Measurements from ENCODE around the gene KRTAP1-5.
"Not testable (repeated sequence)": the region's sequence is repeated elsewhere in the genome, so short reads cannot be mapped to it uniquely, and the experiment has no call there.

Gene KRTAP1-5

DNA sequence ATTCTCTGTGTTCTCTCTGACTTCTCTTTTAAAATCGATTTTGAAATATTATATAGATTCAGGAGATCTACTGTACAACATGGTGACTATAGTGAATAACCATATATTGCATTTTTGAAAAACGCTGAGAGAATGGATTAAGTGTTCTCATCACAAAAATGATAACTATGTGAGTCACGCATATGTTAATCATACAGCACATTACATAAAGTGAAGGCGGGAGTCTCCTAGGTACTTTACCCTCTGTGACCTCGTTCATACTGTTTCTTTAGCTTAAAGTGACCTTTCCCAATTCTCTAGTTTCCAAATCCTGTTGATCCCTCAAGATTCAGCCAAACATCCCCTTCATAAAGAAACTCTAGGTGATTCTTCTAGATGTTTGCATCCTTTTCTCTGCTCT is 24.2 kb downstream of the KRTAP1-5 start:
- H3K4me1 ChIP-seq (ENCODE audit: control insufficient read depth in 1 of 2, insufficient read depth in 2 of 2, low read length in 2 of 2): no peaks in the 10 kb centered on the region
- H3K36me3 ChIP-seq (ENCODE audit: control insufficient read depth in 1 of 2, insufficient read depth in 2 of 2, low read length in 2 of 2): no peaks in the 10 kb centered on the region
- H3K4me3 ChIP-seq (ENCODE audit: low read depth in 1 of 2, low read length in 2 of 2): no peak overlapping the region
- H3K27me3 ChIP-seq (ENCODE audit: low read depth, low read length): no peaks in the 10 kb centered on the region
- H3K9me3 ChIP-seq (ENCODE audit: control insufficient read depth in 1 of 2, low read length in 2 of 2): no peaks in the 10 kb centered on the region
- no peak overlapping the region for H3K27ac ChIP-seq (ENCODE audit: low read length)

DNA sequence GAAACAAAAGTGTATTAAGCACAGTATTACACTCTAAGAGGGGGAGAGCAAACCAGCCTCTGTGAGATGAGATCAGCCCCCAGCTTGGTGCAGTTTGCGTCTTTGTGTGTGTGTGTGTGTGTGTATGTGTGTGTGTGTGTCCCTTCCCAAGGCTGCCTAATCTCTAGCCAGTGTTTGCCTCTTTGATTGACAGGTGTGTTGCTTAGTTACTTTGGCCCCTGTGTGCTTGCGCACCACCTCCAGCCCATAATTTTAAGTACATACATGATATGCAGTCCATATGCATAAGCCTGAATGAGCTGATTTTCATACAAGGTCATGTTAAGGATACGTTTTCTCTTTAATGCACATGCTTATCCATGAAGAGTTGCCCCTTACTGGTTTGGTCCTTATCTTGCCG is 25.2 kb downstream of the KRTAP1-5 start:
- Histone ChIP-seq H3K4me1 (ENCODE audit: control insufficient read depth in 1 of 2, insufficient read depth in 2 of 2, low read length in 2 of 2) (no peaks in the 10 kb centered on the region), H3K27me3 (ENCODE audit: low read depth, low read length) (no peaks in the 10 kb centered on the region), H3K4me3 (ENCODE audit: low read depth in 1 of 2, low read length in 2 of 2) (no peak overlapping the region), H3K27ac (ENCODE audit: low read length) (no peak overlapping the region), H3K36me3 (ENCODE audit: control insufficient read depth in 1 of 2, insufficient read depth in 2 of 2, low read length in 2 of 2) (no peaks in the 10 kb centered on the region), H3K9me3 (ENCODE audit: control insufficient read depth in 1 of 2, low read length in 2 of 2) (no peaks in the 10 kb centered on the region)

DNA sequence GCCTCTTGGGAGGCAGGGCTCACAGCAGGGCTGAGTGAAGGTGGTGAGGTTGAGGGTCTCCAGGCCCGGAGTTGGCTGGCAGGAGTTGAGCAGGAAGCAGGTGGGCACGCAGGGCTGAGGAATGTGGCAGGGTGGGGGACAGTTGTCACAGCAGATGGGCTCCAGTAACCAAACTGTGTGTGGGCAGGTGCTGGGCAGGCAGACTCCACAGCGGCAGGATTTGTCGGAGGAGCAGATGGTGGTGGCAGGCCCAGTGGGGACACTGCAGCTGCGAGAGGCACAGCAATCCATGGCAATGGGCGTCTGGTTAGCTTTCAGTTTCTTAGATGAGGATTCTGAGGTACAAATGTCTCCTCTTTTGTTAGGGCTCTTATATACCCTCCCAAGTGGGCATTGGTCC is 27.4 kb downstream of the KRTAP1-5 start, which contains the start of gene KRTAP3-2:
KRTAP3-2 (minus strand) TSS at position 344 of the 400 bp plus-strand sequence; CDS start at position 291, 53 bp downstream.
- not testable (repeated sequence) for H3K4me1 ChIP-seq (ENCODE audit: control insufficient read depth in 1 of 2, insufficient read depth in 2 of 2, low read length in 2 of 2); H3K9me3 ChIP-seq (ENCODE audit: control insufficient read depth in 1 of 2, low read length in 2 of 2); H3K4me3 ChIP-seq (ENCODE audit: low read depth in 1 of 2, low read length in 2 of 2); H3K36me3 ChIP-seq (ENCODE audit: control insufficient read depth in 1 of 2, insufficient read depth in 2 of 2, low read length in 2 of 2); H3K27ac ChIP-seq (ENCODE audit: low read length); H3K27me3 ChIP-seq (ENCODE audit: low read depth, low read length)

DNA sequence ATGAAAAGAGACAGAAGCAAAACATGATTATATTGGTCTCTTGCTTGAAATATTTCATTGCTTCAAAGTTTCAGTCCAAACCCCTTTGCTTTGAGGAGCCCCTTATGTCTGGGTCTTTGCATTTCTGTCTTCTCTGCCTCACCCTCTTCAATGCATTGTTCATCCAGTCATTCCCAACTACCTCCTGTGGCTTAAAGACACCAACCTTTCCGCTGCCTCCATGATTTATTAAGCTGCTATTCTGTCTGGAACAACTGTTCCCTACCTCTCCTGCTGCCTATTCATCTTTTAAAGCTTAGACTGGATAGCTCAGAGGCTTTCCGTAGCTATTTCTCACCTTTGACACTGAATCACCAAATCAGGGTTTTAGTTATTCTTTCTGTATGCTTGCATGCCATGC is 29.6 kb downstream of the KRTAP1-5 start:
- Histone ChIP-seq H3K4me3 (ENCODE audit: low read depth in 1 of 2, low read length in 2 of 2) (no peak overlapping the region), H3K4me1 (ENCODE audit: control insufficient read depth in 1 of 2, insufficient read depth in 2 of 2, low read length in 2 of 2) (no peaks in the 10 kb centered on the region), H3K9me3 (ENCODE audit: control insufficient read depth in 1 of 2, low read length in 2 of 2) (no peaks in the 10 kb centered on the region), H3K36me3 (ENCODE audit: control insufficient read depth in 1 of 2, insufficient read depth in 2 of 2, low read length in 2 of 2) (no peaks in the 10 kb centered on the region), H3K27me3 (ENCODE audit: low read depth, low read length) (no peaks in the 10 kb centered on the region), H3K27ac (ENCODE audit: low read length) (no peak overlapping the region)

DNA sequence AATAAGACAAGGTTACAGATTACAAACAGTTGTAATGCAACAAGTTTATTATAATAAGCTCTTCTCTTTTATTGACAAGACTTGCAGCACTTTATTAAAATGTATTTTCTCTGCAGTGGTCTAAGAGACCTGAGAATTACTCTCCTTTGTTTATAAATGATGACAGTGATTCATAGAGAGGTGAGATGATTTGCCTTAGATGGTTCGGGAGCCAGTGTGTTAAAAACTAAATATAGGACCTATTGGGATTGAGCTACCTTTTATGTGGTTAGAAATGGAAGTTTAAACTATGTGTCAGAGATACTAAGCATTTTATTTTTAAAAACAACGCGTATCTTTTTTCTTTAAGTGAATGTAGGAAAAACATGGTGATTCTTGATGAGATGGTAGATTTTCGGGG is 30.2 kb downstream of the KRTAP1-5 start:
- no peaks in the 10 kb centered on the region for H3K27me3 ChIP-seq (ENCODE audit: low read depth, low read length)
- H3K27ac ChIP-seq (ENCODE audit: low read length): no peak overlapping the region
- H3K4me1 ChIP-seq (ENCODE audit: control insufficient read depth in 1 of 2, insufficient read depth in 2 of 2, low read length in 2 of 2): no peaks in the 10 kb centered on the region
- no peaks in the 10 kb centered on the region for H3K9me3 ChIP-seq (ENCODE audit: control insufficient read depth in 1 of 2, low read length in 2 of 2)
- no peak overlapping the region for H3K4me3 ChIP-seq (ENCODE audit: low read depth in 1 of 2, low read length in 2 of 2)
- H3K36me3 ChIP-seq (ENCODE audit: control insufficient read depth in 1 of 2, insufficient read depth in 2 of 2, low read length in 2 of 2): no peaks in the 10 kb centered on the region

DNA sequence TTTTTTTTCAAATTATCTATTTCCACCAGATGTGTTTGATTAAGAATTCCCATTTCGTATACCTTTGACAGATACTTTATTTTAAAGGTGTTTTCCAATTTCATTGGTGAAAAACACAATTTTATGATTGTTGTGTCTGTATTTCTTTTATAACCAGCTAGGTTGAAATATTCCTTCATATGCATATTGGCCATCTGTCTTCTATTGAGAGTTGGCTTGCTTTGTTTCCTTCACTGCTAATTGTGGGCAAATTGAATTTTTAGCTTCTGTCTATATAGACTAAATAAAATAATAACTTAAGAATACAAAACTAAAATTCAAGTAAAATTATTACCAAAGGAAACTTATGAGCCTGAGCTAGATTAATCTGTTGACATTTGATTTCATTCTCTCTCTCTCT is 31.9 kb downstream of the KRTAP1-5 start:
- no peak overlapping the region for H3K27ac ChIP-seq (ENCODE audit: low read length)
- no peaks in the 10 kb centered on the region for H3K9me3 ChIP-seq (ENCODE audit: control insufficient read depth in 1 of 2, low read length in 2 of 2)
- no peaks in the 10 kb centered on the region for H3K4me1 ChIP-seq (ENCODE audit: control insufficient read depth in 1 of 2, insufficient read depth in 2 of 2, low read length in 2 of 2)
- no peaks in the 10 kb centered on the region for H3K36me3 ChIP-seq (ENCODE audit: control insufficient read depth in 1 of 2, insufficient read depth in 2 of 2, low read length in 2 of 2)
- H3K27me3 ChIP-seq (ENCODE audit: low read depth, low read length): no peaks in the 10 kb centered on the region
- H3K4me3 ChIP-seq (ENCODE audit: low read depth in 1 of 2, low read length in 2 of 2): no peak overlapping the region

DNA sequence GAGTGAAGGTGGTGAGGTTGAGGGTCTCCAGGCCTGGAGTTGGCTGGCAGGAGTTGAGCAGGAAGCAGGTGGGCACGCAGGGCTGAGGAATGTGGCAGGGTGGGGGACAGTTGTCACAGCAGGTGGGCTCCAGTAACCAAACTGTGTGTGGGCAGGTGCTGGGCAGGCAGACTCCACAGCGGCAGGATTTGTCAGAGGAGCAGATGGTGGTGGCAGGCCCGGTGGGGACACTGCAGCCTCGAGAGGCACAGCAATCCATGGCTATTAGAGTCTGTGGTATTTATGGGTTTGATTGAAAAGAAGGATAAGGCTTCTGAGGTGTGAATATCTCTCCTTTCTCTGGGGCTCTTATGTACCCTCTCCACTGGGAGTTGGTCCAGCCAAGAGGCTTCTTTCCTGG is 33.2 kb downstream of the KRTAP1-5 start, which contains the start of gene KRTAP3-3:
KRTAP3-3 (minus strand) TSS at position 326 of the 400 bp plus-strand sequence; CDS start at position 259, 67 bp downstream.
- H3K27ac ChIP-seq (ENCODE audit: low read length): no peak within 1 kb of the TSS

DNA sequence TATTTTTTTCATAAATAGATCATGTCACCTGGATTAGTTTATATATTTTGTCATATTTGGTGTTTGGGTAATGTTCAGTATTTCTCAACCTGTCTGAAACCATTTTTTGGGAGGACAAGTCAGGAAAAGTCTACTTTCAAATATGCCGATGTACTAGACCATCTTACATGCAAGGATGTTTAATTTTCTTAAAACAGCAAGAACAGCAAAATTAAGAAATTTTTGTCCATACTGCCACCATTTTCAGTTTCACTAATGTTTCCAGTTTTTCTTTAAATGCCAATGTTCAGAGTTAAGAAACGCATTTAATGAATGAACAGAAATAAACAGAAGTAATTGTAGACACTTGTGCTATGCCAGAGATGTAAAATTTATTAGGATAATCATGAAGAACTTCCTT is 33.9 kb downstream of the KRTAP1-5 start:
- Histone ChIP-seq H3K36me3 (ENCODE audit: control insufficient read depth in 1 of 2, insufficient read depth in 2 of 2, low read length in 2 of 2) (no peaks in the 10 kb centered on the region), H3K4me3 (ENCODE audit: low read depth in 1 of 2, low read length in 2 of 2) (no peak overlapping the region), H3K27me3 (ENCODE audit: low read depth, low read length) (no peaks in the 10 kb centered on the region), H3K27ac (ENCODE audit: low read length) (no peak overlapping the region), H3K9me3 (ENCODE audit: control insufficient read depth in 1 of 2, low read length in 2 of 2) (no peaks in the 10 kb centered on the region), H3K4me1 (ENCODE audit: control insufficient read depth in 1 of 2, insufficient read depth in 2 of 2, low read length in 2 of 2) (no peaks in the 10 kb centered on the region)

More for the DNA sequence above, 33.2 kb downstream of the KRTAP1-5 start, which contains the start of gene KRTAP3-3:
- Histone ChIP-seq H3K27me3 (ENCODE audit: low read depth, low read length) (no peaks in the 10 kb centered on the region), H3K4me3 (ENCODE audit: low read depth in 1 of 2, low read length in 2 of 2) (no peak within 1 kb of the TSS), H3K9me3 (ENCODE audit: control insufficient read depth in 1 of 2, low read length in 2 of 2) (no peaks in the 10 kb centered on the region), H3K4me1 (ENCODE audit: control insufficient read depth in 1 of 2, insufficient read depth in 2 of 2, low read length in 2 of 2) (no peaks in the 10 kb centered on the region), H3K36me3 (ENCODE audit: control insufficient read depth in 1 of 2, insufficient read depth in 2 of 2, low read length in 2 of 2) (no peaks in the 10 kb centered on the region)

DNA sequence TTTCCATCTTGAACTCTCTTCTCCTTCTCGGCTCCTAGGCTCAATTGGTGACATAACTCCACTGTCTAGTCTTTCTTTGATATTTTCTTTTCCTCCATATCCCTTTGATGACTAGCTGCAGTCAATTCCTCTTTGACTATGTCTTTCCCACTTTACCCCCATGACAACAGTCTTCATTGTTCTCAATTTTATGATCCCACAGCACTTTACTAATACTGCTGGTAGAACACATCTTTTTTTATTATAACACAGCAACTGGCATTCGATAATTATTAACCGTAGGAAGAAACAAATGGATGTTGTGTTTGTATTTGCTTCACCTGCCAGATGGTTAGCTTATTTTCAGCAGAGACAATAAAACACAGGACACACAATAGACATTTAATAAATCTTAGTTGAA is 34.3 kb downstream of the KRTAP1-5 start:
- H3K4me3 ChIP-seq (ENCODE audit: low read depth in 1 of 2, low read length in 2 of 2): no peak overlapping the region
- H3K27me3 ChIP-seq (ENCODE audit: low read depth, low read length): no peaks in the 10 kb centered on the region
- H3K9me3 ChIP-seq (ENCODE audit: control insufficient read depth in 1 of 2, low read length in 2 of 2): no peaks in the 10 kb centered on the region
- H3K36me3 ChIP-seq (ENCODE audit: control insufficient read depth in 1 of 2, insufficient read depth in 2 of 2, low read length in 2 of 2): no peaks in the 10 kb centered on the region
- no peak overlapping the region for H3K27ac ChIP-seq (ENCODE audit: low read length)
- no peaks in the 10 kb centered on the region for H3K4me1 ChIP-seq (ENCODE audit: control insufficient read depth in 1 of 2, insufficient read depth in 2 of 2, low read length in 2 of 2)

DNA sequence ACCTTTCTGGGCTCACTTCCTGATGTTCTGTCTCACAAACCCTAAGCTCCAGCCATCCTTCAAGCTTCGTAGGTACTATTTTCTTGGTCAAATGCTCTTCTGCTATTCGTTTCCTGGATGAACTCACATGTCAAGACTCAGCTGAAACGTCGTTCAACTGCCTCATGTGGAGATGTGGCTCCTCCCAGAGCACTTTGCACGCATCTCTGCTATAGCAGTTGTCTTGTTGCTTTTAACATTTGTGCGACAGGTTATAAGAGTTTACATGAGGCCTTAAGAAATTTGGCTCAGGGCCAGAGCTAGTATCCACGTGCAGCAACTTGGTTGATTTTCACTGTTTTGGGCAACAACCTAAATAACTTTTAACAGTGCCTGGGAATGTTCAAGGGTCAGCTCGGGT is 40.1 kb downstream of the KRTAP1-5 start:
- Histone ChIP-seq H3K27me3 (ENCODE audit: low read depth, low read length) (no peaks in the 10 kb centered on the region), H3K27ac (ENCODE audit: low read length) (no peak overlapping the region), H3K9me3 (ENCODE audit: control insufficient read depth in 1 of 2, low read length in 2 of 2) (no peaks in the 10 kb centered on the region), H3K4me1 (ENCODE audit: control insufficient read depth in 1 of 2, insufficient read depth in 2 of 2, low read length in 2 of 2) (no peaks in the 10 kb centered on the region), H3K36me3 (ENCODE audit: control insufficient read depth in 1 of 2, insufficient read depth in 2 of 2, low read length in 2 of 2) (no peaks in the 10 kb centered on the region), H3K4me3 (ENCODE audit: low read depth in 1 of 2, low read length in 2 of 2) (no peak overlapping the region)

DNA sequence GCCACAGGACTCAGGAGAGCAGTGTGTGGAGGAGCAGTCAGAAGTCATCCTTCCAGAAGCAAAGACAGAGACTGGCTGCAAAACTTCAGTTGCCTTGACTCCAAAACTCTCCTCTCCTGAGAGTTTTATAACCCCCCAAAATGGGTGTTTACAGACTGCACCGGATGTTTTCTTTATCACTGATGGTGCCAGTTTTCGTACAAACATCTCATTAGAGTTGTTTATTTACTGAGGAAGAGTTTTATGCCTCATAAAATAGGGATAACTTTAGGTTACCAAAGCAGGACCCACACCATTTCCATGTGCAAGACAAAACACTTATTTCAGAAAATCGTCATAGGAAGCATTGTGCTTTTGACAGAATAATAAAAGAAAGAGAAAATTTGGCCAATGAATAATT is 42.8 kb downstream of the KRTAP1-5 start, which contains the start of gene KRT40:
KRT40 (minus strand) TSS at position 101 of the 400 bp plus-strand sequence; CDS start at position 48, 53 bp downstream.
- Histone ChIP-seq H3K4me3 (ENCODE audit: low read depth in 1 of 2, low read length in 2 of 2) (no peak within 1 kb of the TSS), H3K4me1 (ENCODE audit: control insufficient read depth in 1 of 2, insufficient read depth in 2 of 2, low read length in 2 of 2) (peaks cover 0 to 7% of the 10 kb centered on the region in 2 donors), H3K27me3 (ENCODE audit: low read depth, low read length) (no peaks in the 10 kb centered on the region), H3K9me3 (ENCODE audit: control insufficient read depth in 1 of 2, low read length in 2 of 2) (no peaks in the 10 kb centered on the region), H3K36me3 (ENCODE audit: control insufficient read depth in 1 of 2, insufficient read depth in 2 of 2, low read length in 2 of 2) (no peaks in the 10 kb centered on the region), H3K27ac (ENCODE audit: low read length) (no peak within 1 kb of the TSS)

DNA sequence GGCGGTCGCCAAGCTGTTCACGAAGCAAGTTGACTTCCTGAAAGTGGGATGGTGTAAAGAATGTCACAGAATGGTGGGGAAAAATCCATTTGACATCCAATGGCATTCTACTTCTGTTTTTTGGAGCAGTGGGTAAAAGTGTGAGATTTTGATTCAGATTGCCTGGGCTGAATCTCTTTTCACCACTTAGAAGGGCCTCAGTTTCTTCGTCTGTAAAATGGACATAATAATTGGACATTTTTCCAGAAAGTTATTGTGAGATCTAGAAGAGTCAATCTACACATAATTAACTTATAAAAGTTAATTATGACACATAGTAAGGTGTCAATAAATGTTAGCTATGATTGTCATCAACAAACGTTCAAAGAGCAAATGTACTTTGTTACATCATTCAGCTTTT is 45.9 kb downstream of the KRTAP1-5 start:
- Histone ChIP-seq H3K27ac (ENCODE audit: low read length) (no peak overlapping the region), H3K4me1 (ENCODE audit: control insufficient read depth in 1 of 2, insufficient read depth in 2 of 2, low read length in 2 of 2) (peaks cover 0 to 7% of the 10 kb centered on the region in 2 donors), H3K4me3 (ENCODE audit: low read depth in 1 of 2, low read length in 2 of 2) (no peak overlapping the region), H3K27me3 (ENCODE audit: low read depth, low read length) (no peaks in the 10 kb centered on the region), H3K36me3 (ENCODE audit: control insufficient read depth in 1 of 2, insufficient read depth in 2 of 2, low read length in 2 of 2) (no peaks in the 10 kb centered on the region), H3K9me3 (ENCODE audit: control insufficient read depth in 1 of 2, low read length in 2 of 2) (no peaks in the 10 kb centered on the region)

Measured in muscle layer of duodenum (tissue), 2 donors.